GM13976 (cell line): ENCODE measurements around the gene KCTD10.
"Not testable (repeated sequence)": the region's sequence is repeated elsewhere in the genome, so short reads cannot be mapped to it uniquely, and the experiment has no call there.

Source experiments
- DNase-seq: peaks from one replicate; pipeline ENCODE4 v3.0.0; 2012; ENCODE audit warnings: low spot score
- CTCF ChIP-seq: IDR thresholded peaks from 2 replicates; pipeline ENCODE4 v1.5.1; 2012; ENCODE audit warnings: borderline replicate concordance, mild to moderate bottlenecking; ENCODE audit not compliant: insufficient read depth; ENCODE audit errors: extremely low read depth, missing control alignments, control extremely low read depth
- in situ Hi-C: fragments of 300-500 bp; cut with MboI; formaldehyde crosslinking; loops from one replicate; pipeline ENCODE4 v1.12.0; 2022; ENCODE audit warnings: low sequenced_read_pairs, mixed read lengths, inconsistent platforms; ENCODE audit not compliant: unreplicated experiment

Gene KCTD10

DNA sequence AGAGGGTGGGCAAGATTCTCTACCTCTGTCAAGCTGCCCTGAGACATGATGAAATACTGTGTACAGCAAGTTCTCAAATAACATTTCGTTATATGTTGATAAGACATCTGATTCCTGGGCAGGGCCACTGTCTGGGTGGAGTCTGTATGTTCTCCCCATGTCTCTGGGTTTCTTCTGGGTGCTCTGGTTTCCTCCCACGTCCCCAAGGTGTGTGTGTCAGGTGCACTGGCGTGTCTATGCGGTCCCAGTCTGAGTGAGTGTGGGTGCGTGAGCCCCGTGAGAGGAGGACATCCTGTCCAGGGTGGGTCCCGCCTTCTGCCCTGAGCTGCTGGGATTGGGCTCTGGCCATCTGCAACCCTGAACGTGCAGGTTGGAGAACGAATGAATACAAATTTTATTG lies 29.6 kb downstream of the KCTD10 start:
- in situ Hi-C loops, result no loop called here
- no peak for DNase-seq
- TF ChIP-seq CTCF, result no peak

GRCh38 chr12:109446869-109447268 lies 30.2 kb downstream of the KCTD10 start:
- in situ Hi-C loops, result no loop called here
- no peak for DNase-seq
- TF ChIP-seq CTCF, result no peak

- no peak for TF ChIP-seq CTCF
- no peak for DNase-seq
- in situ Hi-C loops, result no loop called here
These were observed 31.9 kb downstream of the KCTD10 start for GRCh38 chr12:109445191-109445609.

GRCh38 chr12:109444259-109444658 lies 32.8 kb downstream of the KCTD10 start:
- no peak for DNase-seq
- TF ChIP-seq CTCF, result no peak
- in situ Hi-C loops, result no loop called here

- no peak for DNase-seq
- no peak for TF ChIP-seq CTCF
- in situ Hi-C loops, result no loop called here
These were observed 33.3 kb downstream of the KCTD10 start for GRCh38 chr12:109443794-109444193.

DNA sequence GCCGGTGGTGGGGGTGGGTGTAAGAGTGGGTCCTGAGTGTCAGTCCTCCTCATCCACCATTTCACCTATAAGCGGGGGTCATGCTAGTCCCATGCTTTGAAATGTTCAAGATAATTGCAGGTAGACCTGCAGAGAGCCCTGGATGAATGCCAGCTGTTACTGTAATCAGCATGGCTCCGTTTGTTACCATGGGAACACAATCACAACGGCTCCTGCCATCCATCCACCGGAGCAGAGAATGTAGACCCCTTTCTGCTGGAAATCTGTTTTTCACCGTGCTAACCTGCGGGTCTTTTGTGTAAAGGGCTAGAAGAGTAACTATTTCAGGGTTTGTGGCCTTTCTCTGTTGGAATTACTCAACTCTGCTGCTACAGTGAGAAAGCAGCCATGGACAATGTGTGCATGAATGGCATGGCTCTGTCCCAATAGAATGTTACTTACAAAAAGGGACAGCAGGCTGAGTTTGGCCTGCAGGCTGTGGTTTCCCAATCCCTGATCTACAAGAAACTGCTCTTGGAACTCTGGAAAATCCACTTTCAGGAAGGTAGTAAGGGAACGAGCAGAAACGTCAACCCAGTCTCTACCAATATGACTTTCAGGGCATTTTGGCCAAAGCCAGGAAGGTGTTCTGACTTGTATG lies 36.1 kb downstream of the KCTD10 start:
- no peak for DNase-seq
- no peak for TF ChIP-seq CTCF
- in situ Hi-C loops, result no loop called here

- DNase-seq, in situ Hi-C loops: not testable (repeated sequence)
These were observed 37.1 kb downstream of the KCTD10 start for GRCh38 chr12:109439951-109440350.
